ENCODE results near the gene LIMK2. TPM values are rescaled to one million over a fixed set of nuclear protein-coding genes. Genes with fewer than 3 reads are reported as not detected.

Gene LIMK2
- total and polyA plus RNA-seq, 10 of the 15 experiments (the other 5 are each of a cell fraction or from before 2014, with no cell fraction given), result 2.9 to 40.4 (median 26.7) TPM

GRCh38 chr22:31211862-31212730 lies at the start of gene LIMK2 (continued):
- TF ChIP-seq MXI1 (IDR thresholded peaks at IDR 0.05; ENCODE audit: low read depth, low read length) (peak; percentile 62; the same call in 1 of the 2 replicates), RUNX3 (IDR thresholded peaks at IDR 0.05; ENCODE audit: low read length) (peak; percentile 77), LARP7 (IDR thresholded peaks at IDR 0.05) (peak; percentile 79), POU2F2 (IDR thresholded peaks at IDR 0.05; ENCODE audit: borderline replicate concordance, low read depth, low read length) (peak; percentile 52; the same call in 1 of the 3 replicates), DPF2 (IDR thresholded peaks at IDR 0.05) (peak; percentile 68; the same call in 1 of the 2 replicates), CHD4 (IDR thresholded peaks at IDR 0.05) (no peak), SMARCA5 (IDR thresholded peaks at IDR 0.05) (peak; percentile 85; the same call in 1 of the 2 replicates), KLF5 (IDR thresholded peaks at IDR 0.05; ENCODE audit: partially characterized antibody) (no peak), IRF4 (IDR thresholded peaks at IDR 0.05; ENCODE audit: low read depth, low read length) (no peak), ZNF217 (IDR thresholded peaks at IDR 0.05) (0 out of 2 replicates have a peak, but pooled peaks have one; percentile 26), CEBPZ (IDR thresholded peaks at IDR 0.05; ENCODE audit: low read depth, low read length) (no peak), ZSCAN29 (IDR thresholded peaks at IDR 0.05) (no peak), MYB (IDR thresholded peaks at IDR 0.05; ENCODE audit: borderline replicate concordance, low read depth, low read length) (no peak), TARDBP (IDR thresholded peaks at IDR 0.05; ENCODE audit: borderline replicate concordance) (no peak), ATF7 (IDR thresholded peaks at IDR 0.05; ENCODE audit: low read depth) (no peak), NR2F1 (conservative IDR thresholded peaks at IDR 0.05) (0 out of 2 replicates have a peak, but pooled peaks have one; percentile 12)
- TF ChIP-seq, protein P1, sequence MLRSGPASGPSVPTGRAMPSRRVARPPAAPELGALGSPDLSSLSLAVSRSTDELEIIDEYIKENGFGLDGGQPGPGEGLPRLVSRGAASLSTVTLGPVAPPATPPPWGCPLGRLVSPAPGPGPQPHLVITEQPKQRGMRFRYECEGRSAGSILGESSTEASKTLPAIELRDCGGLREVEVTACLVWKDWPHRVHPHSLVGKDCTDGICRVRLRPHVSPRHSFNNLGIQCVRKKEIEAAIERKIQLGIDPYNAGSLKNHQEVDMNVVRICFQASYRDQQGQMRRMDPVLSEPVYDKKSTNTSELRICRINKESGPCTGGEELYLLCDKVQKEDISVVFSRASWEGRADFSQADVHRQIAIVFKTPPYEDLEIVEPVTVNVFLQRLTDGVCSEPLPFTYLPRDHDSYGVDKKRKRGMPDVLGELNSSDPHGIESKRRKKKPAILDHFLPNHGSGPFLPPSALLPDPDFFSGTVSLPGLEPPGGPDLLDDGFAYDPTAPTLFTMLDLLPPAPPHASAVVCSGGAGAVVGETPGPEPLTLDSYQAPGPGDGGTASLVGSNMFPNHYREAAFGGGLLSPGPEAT (IDR thresholded peaks at IDR 0.05; ENCODE audit: low read depth), result peak; percentile 62
- TF ChIP-seq, protein P2, sequence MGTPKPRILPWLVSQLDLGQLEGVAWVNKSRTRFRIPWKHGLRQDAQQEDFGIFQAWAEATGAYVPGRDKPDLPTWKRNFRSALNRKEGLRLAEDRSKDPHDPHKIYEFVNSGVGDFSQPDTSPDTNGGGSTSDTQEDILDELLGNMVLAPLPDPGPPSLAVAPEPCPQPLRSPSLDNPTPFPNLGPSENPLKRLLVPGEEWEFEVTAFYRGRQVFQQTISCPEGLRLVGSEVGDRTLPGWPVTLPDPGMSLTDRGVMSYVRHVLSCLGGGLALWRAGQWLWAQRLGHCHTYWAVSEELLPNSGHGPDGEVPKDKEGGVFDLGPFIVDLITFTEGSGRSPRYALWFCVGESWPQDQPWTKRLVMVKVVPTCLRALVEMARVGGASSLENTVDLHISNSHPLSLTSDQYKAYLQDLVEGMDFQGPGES (IDR thresholded peaks at IDR 0.05), result no peak
- TF ChIP-seq, protein P3, sequence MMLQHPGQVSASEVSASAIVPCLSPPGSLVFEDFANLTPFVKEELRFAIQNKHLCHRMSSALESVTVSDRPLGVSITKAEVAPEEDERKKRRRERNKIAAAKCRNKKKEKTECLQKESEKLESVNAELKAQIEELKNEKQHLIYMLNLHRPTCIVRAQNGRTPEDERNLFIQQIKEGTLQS (IDR thresholded peaks at IDR 0.05; ENCODE audit: borderline replicate concordance, extremely low read depth, low read depth, low read length), result no peak
- TF ChIP-seq, protein P4, sequence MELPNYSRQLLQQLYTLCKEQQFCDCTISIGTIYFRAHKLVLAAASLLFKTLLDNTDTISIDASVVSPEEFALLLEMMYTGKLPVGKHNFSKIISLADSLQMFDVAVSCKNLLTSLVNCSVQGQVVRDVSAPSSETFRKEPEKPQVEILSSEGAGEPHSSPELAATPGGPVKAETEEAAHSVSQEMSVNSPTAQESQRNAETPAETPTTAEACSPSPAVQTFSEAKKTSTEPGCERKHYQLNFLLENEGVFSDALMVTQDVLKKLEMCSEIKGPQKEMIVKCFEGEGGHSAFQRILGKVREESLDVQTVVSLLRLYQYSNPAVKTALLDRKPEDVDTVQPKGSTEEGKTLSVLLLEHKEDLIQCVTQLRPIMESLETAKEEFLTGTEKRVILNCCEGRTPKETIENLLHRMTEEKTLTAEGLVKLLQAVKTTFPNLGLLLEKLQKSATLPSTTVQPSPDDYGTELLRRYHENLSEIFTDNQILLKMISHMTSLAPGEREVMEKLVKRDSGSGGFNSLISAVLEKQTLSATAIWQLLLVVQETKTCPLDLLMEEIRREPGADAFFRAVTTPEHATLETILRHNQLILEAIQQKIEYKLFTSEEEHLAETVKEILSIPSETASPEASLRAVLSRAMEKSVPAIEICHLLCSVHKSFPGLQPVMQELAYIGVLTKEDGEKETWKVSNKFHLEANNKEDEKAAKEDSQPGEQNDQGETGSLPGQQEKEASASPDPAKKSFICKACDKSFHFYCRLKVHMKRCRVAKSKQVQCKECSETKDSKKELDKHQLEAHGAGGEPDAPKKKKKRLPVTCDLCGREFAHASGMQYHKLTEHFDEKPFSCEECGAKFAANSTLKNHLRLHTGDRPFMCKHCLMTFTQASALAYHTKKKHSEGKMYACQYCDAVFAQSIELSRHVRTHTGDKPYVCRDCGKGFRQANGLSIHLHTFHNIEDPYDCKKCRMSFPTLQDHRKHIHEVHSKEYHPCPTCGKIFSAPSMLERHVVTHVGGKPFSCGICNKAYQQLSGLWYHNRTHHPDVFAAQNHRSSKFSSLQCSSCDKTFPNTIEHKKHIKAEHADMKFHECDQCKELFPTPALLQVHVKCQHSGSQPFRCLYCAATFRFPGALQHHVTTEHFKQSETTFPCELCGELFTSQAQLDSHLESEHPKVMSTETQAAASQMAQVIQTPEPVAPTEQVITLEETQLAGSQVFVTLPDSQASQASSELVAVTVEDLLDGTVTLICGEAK (IDR thresholded peaks at IDR 0.05; ENCODE audit: borderline replicate concordance), result peak; percentile 53; the same call in 1 of the 2 replicates

Measured in GM12878 (cell line).